ENCODE data around the gene TCF20. TPM values are rescaled to one million over a fixed set of nuclear protein-coding genes. Genes with fewer than 3 reads are reported as not detected.

TCF20 gene
- total RNA-seq, 1 donor from 2014 or later, result 52.0 TPM

DNA sequence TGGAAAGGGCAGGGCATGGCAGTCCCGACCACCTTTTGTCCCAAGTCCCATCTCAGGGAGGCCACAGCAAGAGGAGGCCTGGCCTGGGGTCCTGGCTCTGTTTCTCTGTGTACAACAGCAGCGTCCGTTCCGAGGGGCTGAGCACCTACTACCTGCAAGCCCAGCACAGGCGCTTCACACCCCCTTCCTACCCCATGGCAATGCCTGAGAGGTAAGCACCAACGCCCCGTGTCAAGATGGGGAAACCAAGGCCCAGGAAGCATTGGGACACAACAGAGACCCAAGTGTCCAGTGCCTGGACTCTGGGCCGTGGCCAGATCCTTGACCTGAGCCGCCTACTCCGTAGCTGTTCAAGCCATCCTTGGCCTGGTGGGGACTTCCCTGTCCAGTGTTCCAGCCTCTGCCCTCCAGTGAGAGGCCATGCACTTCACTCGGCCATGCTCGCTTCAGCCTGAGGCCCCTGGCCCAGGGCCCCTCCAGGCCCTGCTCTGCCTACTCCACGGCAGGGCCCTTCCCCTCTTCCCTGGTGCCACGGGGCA lies 14.3 kb upstream of the TCF20 start:
- no peak for TF ChIP-seq CTCF (IDR thresholded peaks at IDR 0.05)
- intact Hi-C loops (cut with micrococcal nuclease), result no loop called here
- POLR2A ChIA-PET, result no interaction called here
- DNase-seq, result no peak
- H3K27me3 Mint-ChIP-seq, result peaks cover 17% of the 10 kb centered on the region
- H3K27ac Mint-ChIP-seq, result no peak overlapping the region
- CTCF ChIA-PET, result no interaction called here
- no peak for ATAC-seq (ENCODE audit: low read depth)
- H3K9me3 Mint-ChIP-seq, result no peaks in the 10 kb centered on the region
- H3K4me1 Mint-ChIP-seq, result peaks cover 29% of the 10 kb centered on the region
- H3K36me3 Mint-ChIP-seq (ENCODE audit: low read depth), result no peaks in the 10 kb centered on the region
- no peak overlapping the region for H3K4me3 Mint-ChIP-seq

DNA sequence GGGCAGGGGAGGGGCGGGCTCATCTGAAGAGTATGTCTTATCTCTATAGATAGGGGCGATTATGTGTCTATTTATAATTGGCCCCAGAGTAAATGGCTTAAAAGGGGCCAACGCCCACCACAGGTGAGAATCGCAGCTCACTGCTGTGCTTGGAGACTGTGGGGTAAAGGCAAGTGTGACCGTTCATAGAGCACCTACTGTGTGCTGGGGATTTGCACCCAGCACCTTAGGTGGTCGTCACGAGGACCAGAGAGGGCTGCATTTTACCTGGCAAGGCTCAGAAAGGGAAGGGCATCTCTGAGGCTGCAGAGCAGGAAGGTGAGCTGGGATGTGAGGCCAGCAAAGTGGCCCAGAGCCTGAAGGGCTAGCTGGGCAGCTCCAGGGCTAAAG lies 13.7 kb upstream of the TCF20 start:
- POLR2A ChIA-PET, result no interaction called here
- no peak for TF ChIP-seq CTCF (IDR thresholded peaks at IDR 0.05)
- no peak overlapping the region for H3K27ac Mint-ChIP-seq
- peaks cover 29% of the 10 kb centered on the region for H3K4me1 Mint-ChIP-seq
- H3K4me3 Mint-ChIP-seq, result peak overlapping the region; percentile 28
- CTCF ChIA-PET, result no interaction called here
- H3K9me3 Mint-ChIP-seq, result no peaks in the 10 kb centered on the region
- ATAC-seq (ENCODE audit: low read depth) (no peak), DNase-seq (no peak)
- H3K36me3 Mint-ChIP-seq (ENCODE audit: low read depth), result no peaks in the 10 kb centered on the region
- intact Hi-C loops (cut with micrococcal nuclease), result no loop called here
- peaks cover 17% of the 10 kb centered on the region for H3K27me3 Mint-ChIP-seq

DNA sequence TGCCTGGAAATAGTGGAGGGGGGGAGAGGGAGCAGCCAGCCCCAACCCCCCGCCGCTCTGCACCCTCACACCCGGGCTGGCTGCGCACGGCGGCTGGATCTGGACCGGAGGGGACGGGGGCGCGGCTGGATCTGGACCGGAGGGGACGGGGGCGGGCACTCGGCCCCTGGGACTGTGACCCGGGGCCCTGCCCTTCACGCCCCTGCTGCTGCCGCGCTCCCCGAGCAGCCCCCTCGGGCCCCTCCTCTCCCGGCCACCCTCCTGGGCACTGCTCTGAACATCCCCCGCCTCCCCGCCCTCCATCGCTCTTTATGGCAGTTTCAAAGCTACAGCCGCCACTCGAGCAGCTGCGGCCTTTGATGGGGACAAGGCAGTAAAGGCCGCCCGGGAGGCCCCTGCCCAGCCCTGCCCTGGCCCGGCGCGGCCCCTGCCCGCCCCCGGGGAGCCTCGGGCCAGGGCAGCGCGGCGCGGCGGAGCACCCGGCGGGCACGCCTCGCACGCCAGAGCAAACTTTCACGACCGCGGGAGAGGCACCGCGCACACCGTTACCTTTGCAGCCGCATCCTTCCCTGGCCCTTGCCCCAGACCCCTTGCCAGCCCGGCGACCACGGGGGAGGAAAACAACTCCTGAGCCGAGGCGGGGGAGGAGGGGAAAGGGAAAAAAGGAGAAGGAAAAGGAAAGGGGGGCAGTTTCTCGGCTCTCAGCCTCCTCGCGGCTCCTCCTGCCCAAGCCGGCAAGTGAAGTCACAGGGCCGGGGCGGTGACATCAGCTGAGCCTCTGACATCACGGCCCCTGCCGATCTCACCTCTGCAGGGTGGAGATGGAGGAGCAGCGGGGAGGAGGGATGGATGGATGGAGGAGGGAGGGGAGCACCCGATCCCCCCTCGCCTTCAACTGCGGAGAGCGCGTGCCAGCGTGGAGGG lies 13.1 kb upstream of the TCF20 start:
- Mint-ChIP-seq H3K27me3 (peaks cover 17% of the 10 kb centered on the region), H3K27ac (no peak overlapping the region), H3K9me3 (no peaks in the 10 kb centered on the region), H3K4me3 (peak overlapping the region; percentile 71), H3K4me1 (peaks cover 29% of the 10 kb centered on the region), H3K36me3 (ENCODE audit: low read depth) (no peaks in the 10 kb centered on the region)
- POLR2A ChIA-PET, result no interaction called here
- ATAC-seq (ENCODE audit: low read depth) (peak; percentile 66), DNase-seq (no peak)
- intact Hi-C loops (cut with micrococcal nuclease), result no loop called here
- TF ChIP-seq CTCF (IDR thresholded peaks at IDR 0.05), result no peak
- CTCF ChIA-PET, result no interaction called here

GRCh38 chr22:42282943-42283277 lies 12.5 kb upstream of the TCF20 start:
- no peaks in the 10 kb centered on the region for H3K36me3 Mint-ChIP-seq (ENCODE audit: low read depth)
- H3K4me3 Mint-ChIP-seq, result peak overlapping the region; percentile 42
- ATAC-seq (ENCODE audit: low read depth), result no peak
- DNase-seq, result no peak
- H3K9me3 Mint-ChIP-seq, result no peaks in the 10 kb centered on the region
- TF ChIP-seq CTCF (IDR thresholded peaks at IDR 0.05), result no peak
- intact Hi-C loops (cut with micrococcal nuclease), result no loop called here
- H3K27ac Mint-ChIP-seq, result no peak overlapping the region
- CTCF ChIA-PET, result no interaction called here
- peaks cover 29% of the 10 kb centered on the region for H3K4me1 Mint-ChIP-seq
- peaks cover 17% of the 10 kb centered on the region for H3K27me3 Mint-ChIP-seq
- POLR2A ChIA-PET, result no interaction called here

DNA sequence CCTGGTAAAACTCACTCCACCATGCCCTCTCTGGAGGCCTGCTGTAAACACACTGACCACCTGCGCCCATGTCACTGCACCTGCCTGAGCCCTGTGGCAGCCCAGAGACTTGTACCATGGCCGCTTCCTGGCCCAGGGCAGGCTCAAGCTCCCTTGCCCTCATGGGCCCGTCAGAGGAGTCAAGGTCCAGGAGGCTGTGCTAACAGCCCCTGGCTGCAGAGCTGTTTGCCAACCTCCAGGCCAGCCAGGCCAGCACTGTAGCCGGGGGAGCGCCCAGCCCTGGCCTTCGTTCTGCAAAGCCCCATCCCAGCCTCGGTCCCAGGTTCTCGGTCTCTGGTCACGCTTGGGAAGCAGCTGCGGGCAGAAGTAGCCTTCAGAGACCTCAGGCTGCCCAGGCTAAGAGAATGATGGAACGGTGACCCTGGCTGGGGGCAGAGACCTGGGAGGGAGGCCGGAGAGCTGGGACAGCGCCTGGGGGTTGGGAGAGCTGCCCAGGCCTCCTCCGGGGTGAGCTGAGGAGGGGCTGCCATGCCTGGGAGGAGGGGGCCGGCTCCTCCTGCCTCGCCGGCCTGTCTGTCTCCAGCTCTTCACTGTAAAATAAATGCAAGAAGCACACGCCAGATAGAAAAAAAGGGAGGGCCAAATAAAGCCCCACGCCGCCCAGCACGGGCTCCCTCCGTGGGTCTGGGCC lies 11.9 kb upstream of the TCF20 start:
- Mint-ChIP-seq H3K36me3 (ENCODE audit: low read depth) (no peaks in the 10 kb centered on the region), H3K9me3 (no peaks in the 10 kb centered on the region), H3K27me3 (peaks cover 17% of the 10 kb centered on the region), H3K4me1 (peaks cover 29% of the 10 kb centered on the region), H3K27ac (no peak overlapping the region), H3K4me3 (no peak overlapping the region)
- no peak for DNase-seq
- no peak for ATAC-seq (ENCODE audit: low read depth)
- ChIA-PET CTCF (no interaction called here), POLR2A (no interaction called here)
- intact Hi-C loops (cut with micrococcal nuclease), result no loop called here
- no peak for TF ChIP-seq CTCF (IDR thresholded peaks at IDR 0.05)

All from activated B cell treated with CpG ODN at 0.5 μM for 24 hours (primary cell).